ENCODE data around the gene PPA2. TPM values are rescaled to one million over a fixed set of nuclear protein-coding genes. Genes with fewer than 3 reads are reported as not detected.
"Not testable (repeated sequence)": the region's sequence is repeated elsewhere in the genome, so short reads cannot be mapped to it uniquely, and the experiment has no call there.

PPA2 gene
- total RNA-seq, 2 donors from 2014 or later, result 54.0 to 168 TPM

DNA sequence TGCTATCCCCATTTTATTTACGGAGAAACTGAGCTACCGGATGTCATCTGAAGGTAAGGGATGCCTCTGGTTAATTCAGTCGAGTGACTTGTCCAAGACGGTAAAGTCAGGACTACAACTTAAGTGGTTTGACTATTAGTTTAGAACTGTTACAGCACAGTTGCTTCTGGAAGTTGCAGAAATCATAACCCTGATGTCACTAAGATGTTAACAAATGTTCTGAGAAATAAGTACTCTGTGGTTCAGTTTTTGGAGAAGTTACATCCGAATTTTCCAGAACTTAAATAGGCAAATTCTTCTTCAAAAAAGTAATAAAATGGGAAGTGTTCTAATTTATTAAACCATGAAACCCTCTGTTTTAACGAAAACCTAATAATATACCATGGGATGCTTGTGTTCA is 3.1 kb downstream of the PPA2 start:
- no peak for DNase-seq (ENCODE audit: low spot score)
- Histone ChIP-seq H3K36me3 (no peaks in the 10 kb centered on the region), H3K27me3 (replicated peaks; ENCODE audit: insufficient read depth) (no peaks in the 10 kb centered on the region), H3K4me3 (no peak overlapping the region), H3K9me3 (no peaks in the 10 kb centered on the region), H3K4me1 (replicated peaks) (peaks cover 4% of the 10 kb centered on the region), H3K27ac (no peak overlapping the region)
- intact Hi-C loops (cut with DNase I), result loop anchor here (1.0 kb wide), 1 partner anchor 329 kb away; no protein-coding TSS in a partner anchor
- TF ChIP-seq, protein P1, sequence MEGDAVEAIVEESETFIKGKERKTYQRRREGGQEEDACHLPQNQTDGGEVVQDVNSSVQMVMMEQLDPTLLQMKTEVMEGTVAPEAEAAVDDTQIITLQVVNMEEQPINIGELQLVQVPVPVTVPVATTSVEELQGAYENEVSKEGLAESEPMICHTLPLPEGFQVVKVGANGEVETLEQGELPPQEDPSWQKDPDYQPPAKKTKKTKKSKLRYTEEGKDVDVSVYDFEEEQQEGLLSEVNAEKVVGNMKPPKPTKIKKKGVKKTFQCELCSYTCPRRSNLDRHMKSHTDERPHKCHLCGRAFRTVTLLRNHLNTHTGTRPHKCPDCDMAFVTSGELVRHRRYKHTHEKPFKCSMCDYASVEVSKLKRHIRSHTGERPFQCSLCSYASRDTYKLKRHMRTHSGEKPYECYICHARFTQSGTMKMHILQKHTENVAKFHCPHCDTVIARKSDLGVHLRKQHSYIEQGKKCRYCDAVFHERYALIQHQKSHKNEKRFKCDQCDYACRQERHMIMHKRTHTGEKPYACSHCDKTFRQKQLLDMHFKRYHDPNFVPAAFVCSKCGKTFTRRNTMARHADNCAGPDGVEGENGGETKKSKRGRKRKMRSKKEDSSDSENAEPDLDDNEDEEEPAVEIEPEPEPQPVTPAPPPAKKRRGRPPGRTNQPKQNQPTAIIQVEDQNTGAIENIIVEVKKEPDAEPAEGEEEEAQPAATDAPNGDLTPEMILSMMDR (IDR thresholded peaks at IDR 0.05), result no peak
- no peak for TF ChIP-seq POLR2AphosphoS5 (IDR thresholded peaks at IDR 0.05)
- TF ChIP-seq POLR2A (IDR thresholded peaks at IDR 0.05), result no peak
- WGBS, result 81% methylated on average over 6 of the region's 6 CpGs

DNA sequence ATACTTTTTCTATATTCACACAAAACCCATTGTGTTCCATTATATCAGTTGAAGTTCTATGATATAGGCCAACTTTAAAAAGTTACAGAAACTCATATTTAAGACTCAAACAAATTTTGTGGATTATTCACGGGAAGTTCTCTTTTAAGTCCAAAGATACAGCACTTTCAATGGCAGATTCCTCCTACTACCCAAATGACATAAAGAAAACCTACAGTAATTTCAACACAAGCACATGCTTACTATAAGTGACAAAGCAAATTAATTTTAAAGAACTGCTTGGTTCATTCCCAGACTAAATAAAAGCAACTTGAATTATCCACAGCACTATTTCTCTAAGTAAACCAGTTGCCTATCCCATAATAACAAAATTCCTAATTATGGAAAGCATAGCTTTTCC is 4.1 kb downstream of the PPA2 start:
- peaks cover 4% of the 10 kb centered on the region for H3K4me1 ChIP-seq (replicated peaks)
- TF ChIP-seq POLR2A (IDR thresholded peaks at IDR 0.05) (no peak), POLR2AphosphoS5 (IDR thresholded peaks at IDR 0.05) (no peak)
- TF ChIP-seq, protein P1 (IDR thresholded peaks at IDR 0.05), result no peak
- DNase-seq (ENCODE audit: low spot score), result no peak

GRCh38 chr4:105466580-105466979 is 7.3 kb downstream of the PPA2 start:
- peaks cover 4% of the 10 kb centered on the region for H3K4me1 ChIP-seq (replicated peaks)
- no peaks in the 10 kb centered on the region for H3K27me3 ChIP-seq (replicated peaks; ENCODE audit: insufficient read depth)
- no peaks in the 10 kb centered on the region for H3K9me3 ChIP-seq
- WGBS, result 92% methylated on average over 6 of the region's 6 CpGs
- H3K36me3 ChIP-seq, result no peaks in the 10 kb centered on the region
- no peak overlapping the region for H3K4me3 ChIP-seq
- no peak overlapping the region for H3K27ac ChIP-seq
- no peak for DNase-seq (ENCODE audit: low spot score)
- TF ChIP-seq POLR2AphosphoS5 (IDR thresholded peaks at IDR 0.05) (no peak), POLR2A (IDR thresholded peaks at IDR 0.05) (no peak)
- TF ChIP-seq, protein P1 (IDR thresholded peaks at IDR 0.05), result no peak
- intact Hi-C loops (cut with DNase I), result no loop called here

More for the DNA sequence above, 4.1 kb downstream of the PPA2 start:
- intact Hi-C loops (cut with DNase I), result no loop called here
- Histone ChIP-seq H3K4me3 (no peak overlapping the region), H3K27me3 (replicated peaks; ENCODE audit: insufficient read depth) (no peaks in the 10 kb centered on the region), H3K9me3 (no peaks in the 10 kb centered on the region), H3K36me3 (no peaks in the 10 kb centered on the region), H3K27ac (no peak overlapping the region)
- 85% methylated on average over 1 of the region's 1 CpG for WGBS

DNA sequence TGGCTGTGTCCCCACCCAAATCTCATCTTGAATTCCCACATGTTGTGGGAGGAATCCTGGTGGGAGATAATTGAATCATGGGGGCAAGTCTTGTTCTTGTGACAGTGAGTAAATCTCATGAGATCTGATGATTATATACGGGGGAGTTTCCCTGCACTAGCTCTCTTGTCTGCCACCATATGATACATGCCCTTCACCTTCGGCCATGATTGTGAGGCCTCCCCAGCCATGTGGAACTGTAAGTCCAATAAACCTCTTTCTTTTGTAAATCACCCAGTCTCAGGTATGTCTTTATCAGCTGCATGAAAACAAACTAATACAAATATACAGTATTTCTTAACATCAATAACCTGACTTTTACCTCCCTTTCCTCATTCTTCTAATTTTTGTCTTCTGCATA is 9.3 kb downstream of the PPA2 start:
- H3K9me3 ChIP-seq; H3K4me3 ChIP-seq; intact Hi-C loops (cut with DNase I); H3K4me1 ChIP-seq (replicated peaks); DNase-seq (ENCODE audit: low spot score); H3K27ac ChIP-seq; H3K27me3 ChIP-seq (replicated peaks; ENCODE audit: insufficient read depth); H3K36me3 ChIP-seq: not testable (repeated sequence)
- WGBS, result 100% methylated on average over 2 of the region's 2 CpGs

DNA sequence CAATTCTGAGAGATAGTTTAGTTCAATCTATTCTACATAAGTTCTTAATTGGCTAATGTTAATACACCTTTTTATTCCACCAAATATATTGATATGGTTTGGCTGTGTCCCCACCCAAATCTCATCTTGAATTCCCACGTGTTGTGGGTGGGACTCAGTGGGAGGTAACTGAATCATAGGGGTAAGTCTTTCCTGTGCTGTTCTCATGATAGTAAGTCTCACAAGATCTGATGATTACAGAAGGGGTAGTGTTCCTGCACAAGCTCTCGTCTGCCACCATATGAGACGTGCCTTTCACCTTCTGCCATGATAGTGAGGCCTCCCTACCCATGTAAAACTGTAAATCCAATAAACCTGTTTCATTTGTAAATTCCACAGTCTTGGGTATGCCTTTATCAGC is 11.3 kb downstream of the PPA2 start:
- Histone ChIP-seq H3K4me1 (replicated peaks) (no peaks in the 10 kb centered on the region), H3K4me3 (no peak overlapping the region), H3K27me3 (replicated peaks; ENCODE audit: insufficient read depth) (no peaks in the 10 kb centered on the region), H3K9me3 (no peaks in the 10 kb centered on the region), H3K27ac (no peak overlapping the region), H3K36me3 (no peaks in the 10 kb centered on the region)
- intact Hi-C loops (cut with DNase I), result no loop called here
- no peak for DNase-seq (ENCODE audit: low spot score)
- 93% methylated on average over 3 of the region's 3 CpGs for WGBS
- no peak for TF ChIP-seq POLR2AphosphoS5 (IDR thresholded peaks at IDR 0.05)
- TF ChIP-seq, protein P1 (IDR thresholded peaks at IDR 0.05), result no peak
- no peak for TF ChIP-seq POLR2A (IDR thresholded peaks at IDR 0.05)

Data from prostate gland (tissue), 2 donors.